HG03060 (cell line): ENCODE measurements around the gene PIP4K2A.

Source experiments
- ATAC-seq: cut with Tn5 transposase; IDR thresholded peaks from one replicate; pipeline ENCODE4 v1.9.1; 2021; ENCODE audit warnings: low read depth, moderate number of reproducible peaks; ENCODE audit not compliant: unreplicated experiment

The PIP4K2A gene

DNA sequence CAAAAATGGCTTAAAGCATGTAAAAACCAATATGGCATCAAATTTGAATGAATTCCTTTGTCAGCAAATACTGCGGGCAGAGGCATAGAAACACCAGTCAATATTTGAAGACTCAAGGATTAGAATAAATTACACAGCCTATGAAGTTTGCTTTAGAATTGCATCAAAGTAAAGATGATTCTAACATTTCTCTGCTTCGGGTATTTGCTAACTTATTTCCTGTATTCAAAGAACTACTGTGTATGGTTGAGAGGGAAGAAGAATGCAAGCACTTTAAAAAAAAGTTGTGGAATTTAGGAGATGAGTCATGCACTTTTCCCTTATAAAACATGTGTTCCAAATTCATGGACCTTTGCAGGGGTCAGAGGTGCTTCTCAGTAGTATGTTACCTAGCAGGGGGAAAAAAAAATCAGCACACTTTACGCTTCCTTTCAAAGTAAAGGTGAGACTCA, 90.1 kb downstream of the PIP4K2A start:
- ATAC-seq, result no peak

DNA sequence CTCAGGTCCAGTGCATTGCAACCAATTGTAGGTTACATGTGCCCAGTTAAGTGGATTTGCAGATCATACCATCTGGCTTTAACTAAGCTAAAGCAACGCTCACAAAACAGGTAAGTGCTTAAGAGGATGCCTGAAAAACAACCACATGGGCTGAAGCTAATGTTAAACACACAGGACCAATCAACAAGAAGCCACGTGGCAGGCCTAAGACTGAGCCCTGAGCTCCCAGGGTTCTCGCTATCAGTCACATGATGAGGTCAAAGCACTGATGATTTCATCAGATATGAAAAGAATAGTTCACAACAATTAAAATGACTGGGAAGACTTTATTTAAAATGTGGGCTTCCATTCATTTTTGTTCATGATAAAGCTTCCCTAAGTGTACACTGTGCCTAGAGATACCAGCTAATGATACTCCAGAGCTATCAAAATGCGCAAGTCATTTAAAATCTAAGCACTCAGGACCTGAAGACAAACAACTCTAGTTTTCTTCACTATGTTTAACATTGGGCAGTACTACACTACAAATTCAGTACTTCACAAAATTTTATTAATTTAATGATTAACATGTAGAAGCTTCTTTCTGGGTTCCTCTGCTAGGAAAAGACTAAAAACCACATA, 90.6 kb downstream of the PIP4K2A start:
- no peak for ATAC-seq

DNA sequence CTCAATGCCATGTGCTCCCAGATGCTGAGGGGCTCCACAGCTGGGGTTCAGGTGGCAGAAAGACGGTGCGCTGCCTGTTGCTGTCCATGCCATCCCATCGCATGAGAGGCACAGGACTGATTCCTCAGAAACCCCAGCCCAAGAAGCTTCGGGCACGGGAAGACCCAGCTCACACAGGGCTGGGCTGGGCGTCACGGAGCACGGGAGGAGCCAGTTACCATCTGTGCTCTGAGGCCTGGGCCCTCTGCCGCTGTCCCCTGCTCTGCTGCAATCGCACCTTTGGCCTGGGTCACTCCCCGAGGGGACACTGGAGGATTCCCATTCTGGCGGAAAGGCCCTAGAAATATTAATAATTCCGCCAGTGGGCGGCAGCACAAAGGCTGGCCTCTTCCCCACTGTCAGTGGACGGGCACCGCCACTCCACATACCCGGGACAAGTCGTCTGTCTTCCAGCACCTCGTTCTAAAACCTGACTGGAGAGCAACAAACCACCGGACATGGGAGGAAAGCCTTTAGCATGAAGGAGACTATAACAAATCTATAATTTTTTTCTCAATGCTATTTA, 92.1 kb downstream of the PIP4K2A start:
- no peak for ATAC-seq

DNA sequence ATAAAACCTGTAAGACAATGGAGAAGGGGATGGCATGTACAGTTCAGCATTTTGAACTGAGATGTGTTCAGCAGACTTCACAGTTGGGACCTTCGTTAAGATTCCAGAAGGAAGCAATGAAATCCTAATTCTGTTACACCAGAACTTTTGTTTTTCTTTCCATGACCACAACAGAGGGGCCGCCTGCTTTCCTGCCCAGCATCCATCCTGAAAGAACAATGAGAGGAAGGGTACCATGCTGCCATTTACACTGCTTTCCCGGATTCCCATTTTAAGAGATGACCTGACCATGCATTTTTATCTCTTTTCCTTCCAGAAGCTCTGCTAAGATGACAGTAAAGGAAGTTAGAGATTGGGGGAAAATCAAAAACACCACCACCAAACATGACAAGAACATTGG, 92.7 kb downstream of the PIP4K2A start:
- no peak for ATAC-seq

DNA sequence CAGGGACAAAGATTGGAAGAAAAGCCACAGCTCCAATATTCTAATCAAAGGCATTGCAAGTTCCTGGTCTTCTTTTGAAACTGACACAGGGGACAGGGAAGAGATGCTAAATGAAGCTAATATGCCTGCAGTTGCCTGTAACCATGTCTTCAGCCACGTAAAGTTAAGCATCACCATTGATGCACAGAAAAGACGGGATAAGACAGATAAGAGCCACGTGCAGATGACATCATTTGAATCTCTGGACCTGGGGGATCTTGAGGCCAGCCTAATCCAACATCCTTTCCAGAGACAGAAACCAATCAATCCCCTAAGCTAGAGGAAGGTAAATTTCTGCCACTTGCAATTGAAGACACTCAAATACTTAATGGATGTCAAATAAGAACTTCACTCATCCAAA, 93.4 kb downstream of the PIP4K2A start:
- ATAC-seq, result no peak

DNA sequence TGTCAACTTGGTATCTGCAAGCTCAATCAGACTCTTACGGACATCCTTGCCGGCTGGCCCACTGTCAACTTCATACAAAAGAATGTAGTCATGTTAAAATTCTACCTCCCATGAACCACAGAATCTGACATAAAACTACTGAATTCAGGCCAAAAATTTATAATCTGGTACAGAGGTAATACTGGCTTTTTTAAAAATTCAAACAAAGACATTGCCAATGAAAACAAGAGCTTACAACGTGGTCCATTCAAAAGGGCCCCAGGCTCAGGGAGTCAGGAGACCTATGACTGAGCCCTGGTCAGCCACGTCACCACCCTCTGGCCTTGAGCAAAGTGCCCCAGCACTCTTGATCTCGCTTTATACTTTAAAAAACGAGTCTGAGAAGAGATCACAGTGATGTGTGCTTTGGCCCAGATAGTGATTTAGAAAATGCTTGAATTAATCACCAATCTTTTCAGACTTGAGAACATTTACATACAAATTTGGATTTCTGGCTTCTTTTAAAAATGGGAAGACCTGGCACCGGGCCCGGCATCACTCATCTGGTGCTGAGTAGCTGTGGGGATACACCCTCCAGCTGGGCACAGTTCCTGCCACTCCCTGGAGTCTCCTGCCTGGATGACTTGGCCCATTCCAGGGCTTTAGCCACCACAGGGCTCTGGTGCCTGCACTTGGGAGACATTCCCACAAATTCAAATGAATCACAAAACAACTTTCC, 94.1 kb downstream of the PIP4K2A start:
- ATAC-seq, result no peak

DNA sequence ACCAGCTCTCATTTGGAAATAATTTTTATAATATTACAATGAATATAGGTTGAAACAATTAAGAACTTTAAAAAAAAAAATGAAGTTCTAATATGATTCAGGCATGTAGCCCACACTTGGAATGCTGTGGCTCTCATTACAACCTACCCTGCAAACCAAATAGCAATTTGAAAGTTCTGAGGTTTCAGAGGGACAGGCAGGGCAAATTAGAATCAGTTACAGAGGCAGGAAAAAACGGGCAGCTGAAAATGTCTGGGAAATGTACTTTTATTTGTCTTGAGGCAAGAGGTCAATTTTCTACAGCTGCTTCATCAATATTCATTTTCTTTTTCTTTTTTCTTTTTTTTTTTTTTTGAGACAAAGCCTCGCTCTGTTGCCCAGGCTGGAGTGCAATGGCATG, 95.3 kb downstream of the PIP4K2A start:
- no peak for ATAC-seq

DNA sequence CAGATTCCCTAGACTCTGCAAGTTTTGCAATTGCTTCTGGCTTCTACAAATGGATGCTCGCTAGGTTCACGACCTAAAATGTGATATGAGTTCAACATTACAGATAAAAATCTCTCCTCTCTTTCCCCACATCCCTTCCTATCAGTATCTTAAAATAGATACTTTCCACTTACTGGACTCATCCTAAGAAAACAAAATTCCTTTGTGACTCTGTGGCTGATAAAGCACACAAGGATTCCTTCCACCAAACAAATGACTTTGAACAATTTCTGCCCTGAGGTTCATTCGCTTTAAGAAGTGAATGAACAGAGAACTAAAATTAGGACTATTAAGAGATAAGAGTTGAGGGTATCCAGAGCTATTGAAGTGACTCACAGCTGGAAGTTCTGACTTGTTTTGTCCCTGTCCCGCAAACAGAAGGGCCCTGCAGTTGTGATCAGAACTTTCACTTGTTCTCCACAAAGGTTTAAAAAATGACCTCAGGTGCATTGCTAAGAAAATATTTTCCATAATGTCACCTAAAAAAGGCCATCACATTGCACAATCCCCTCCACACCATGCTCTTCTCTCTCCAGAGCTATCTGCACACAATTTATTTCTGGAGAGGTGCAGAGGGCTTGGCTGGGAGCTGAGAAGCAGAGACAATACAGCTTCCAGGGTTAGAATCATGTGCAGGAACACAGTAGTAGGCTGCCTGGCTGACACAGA, 96.1 kb downstream of the PIP4K2A start:
- no peak for ATAC-seq

DNA sequence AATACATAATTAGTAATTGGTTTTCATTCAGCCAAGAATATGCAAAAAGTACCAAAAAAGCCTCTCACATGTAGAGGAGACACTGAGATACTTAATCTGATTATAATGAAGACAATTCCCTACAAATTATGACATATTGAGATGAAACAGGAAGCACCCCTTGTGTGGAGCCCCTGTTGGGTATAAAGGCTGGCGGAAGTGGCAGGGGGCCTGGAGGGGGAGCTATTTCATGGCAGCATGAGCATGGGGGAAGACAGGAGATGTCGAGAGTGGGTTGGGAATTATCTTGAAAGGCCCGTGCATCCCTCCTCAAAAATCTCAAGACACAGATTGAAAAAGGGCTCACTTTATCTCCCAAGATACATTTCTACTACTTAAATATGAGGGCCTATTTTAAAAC, 96.9 kb downstream of the PIP4K2A start:
- ATAC-seq, result no peak

DNA sequence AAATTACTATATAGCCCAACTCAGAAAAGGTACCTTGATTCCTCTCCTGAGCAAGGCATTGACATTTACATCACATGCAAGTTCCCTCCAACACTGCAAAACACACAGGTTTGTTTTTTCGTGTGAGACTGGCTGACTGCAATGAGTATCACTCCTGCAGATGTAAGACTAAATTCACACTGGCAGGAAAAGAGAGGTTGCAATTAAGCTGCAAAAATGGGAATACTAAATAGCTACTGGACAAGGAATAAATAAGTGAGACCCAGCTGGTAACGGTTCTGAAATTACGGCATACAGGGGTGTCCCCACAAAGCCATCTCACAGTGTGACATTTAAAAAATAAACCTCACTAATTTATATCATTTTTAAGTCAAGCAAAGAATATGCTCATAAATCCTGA, 97.3 kb downstream of the PIP4K2A start:
- no peak for ATAC-seq

DNA sequence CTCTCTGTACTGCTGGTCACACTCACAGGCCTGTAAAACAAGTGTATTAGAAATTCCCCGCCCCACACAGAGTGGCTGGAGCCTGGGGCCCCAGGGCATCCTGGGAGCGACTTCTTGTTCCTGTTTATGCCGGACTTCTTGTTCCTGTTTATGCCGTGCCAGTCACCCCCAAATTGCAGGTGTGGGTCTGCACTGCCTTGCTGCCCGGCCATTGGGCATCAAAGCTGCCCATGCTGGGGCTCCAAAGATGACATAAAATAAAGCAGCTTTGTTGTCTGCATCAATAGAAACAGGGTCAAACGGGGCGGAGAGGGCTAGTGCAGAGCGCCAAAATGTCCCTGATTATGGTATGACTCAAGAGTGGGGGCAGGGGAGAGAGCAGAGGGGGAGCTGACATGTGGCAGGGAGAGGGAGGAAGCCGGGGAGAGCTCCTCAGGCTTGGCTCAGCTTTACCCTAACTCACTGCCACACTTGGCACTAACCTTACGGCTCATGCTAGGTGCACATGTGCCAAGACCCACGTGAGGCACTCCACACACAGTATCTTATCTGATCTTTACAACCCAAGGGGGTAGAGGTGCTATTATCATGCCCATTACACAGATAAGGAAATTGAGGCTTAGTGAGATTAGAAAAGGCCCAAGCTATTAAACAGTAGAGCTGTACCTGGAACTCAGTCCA, 98.4 kb downstream of the PIP4K2A start:
- ATAC-seq, result peak; percentile 31

DNA sequence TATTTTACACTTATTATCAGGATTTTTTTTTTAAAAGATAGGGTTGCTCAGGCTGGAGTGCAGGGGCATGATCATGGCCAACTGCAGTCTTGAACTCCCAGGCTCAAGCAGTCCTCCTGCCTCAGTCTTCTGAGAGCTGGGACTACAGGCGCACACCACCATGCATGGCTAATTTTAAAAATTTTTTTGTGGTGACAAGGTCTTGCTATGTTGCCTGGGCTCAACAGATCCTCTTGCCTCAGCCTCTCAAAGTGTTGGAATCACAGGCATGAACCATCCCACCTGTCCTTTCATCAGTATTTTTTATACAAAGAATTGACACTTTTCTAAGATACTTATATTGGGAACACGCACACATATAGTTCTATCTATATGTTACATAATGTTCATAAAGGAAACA, 99.3 kb downstream of the PIP4K2A start:
- no peak for ATAC-seq

DNA sequence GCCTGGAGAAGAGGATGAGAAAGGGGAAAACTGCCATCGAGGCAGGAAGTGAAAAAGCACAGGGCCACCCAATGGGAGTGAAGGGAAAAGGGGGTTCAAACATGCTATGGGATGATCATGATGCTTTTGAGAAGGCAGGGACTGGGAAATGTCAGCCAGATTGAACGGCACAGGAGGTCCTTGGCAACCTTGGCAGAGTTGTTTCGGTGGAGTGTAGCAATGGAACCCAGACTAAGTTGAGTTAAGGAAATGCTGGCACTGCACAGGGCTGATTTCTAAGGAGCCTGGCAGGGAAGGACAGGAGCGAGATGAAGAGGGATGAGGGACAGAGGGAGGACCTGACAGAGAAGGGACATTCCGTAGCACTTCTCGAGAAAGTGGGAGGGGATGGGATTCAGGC, 101.4 kb downstream of the PIP4K2A start:
- no peak for ATAC-seq

DNA sequence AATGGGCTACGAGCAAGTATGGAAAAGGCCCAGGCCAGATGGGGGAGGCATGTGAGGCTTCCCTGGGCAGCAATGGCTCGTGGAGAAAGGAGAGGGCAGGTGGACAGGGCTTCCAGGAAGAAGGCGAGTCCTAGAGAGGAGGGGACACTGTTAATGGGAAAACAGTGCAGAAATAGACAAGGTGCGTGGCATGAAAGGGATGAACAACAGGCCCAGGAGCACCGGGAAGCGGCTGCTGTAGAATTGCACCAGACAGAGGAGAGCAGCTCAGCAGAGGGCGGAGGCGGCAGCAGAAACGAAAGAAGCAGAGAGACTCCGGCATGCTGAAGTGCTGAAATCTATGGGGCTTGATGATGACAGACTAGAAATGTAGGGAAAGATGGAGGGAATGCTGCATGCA, 102.1 kb downstream of the PIP4K2A start:
- ATAC-seq, result no peak

DNA sequence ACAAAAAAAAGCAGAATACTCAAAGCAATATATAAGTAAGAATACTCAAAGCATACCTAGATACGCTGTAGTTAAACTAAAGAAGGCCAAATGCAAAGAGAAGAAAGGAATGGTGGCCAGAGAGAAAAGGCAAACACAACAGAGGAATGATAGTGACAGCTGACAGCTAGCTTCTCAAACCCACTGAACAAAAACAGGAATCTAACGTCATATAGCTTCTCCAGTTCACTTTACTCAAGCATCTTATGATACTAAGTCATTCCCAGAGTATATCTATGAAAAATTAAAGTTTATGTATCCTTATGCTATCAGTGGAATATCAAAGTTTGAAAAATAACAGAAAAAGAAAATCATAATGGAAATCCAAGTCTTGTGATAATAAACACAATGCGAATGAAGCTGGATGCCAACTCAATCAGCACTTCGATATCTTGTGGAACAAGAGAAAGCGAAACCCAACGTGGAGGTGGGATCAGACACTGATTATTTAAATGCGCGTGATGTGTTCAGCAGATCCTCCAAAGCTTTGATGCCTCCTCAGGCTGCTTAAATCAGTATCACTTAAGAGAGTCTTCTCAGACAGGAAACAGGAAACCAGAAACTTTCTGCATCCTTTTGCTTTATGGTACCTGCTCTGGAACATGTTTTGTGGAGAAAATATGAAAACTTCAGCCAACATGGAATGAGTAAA, 102.8 kb downstream of the PIP4K2A start:
- peak; percentile 46 for ATAC-seq

DNA sequence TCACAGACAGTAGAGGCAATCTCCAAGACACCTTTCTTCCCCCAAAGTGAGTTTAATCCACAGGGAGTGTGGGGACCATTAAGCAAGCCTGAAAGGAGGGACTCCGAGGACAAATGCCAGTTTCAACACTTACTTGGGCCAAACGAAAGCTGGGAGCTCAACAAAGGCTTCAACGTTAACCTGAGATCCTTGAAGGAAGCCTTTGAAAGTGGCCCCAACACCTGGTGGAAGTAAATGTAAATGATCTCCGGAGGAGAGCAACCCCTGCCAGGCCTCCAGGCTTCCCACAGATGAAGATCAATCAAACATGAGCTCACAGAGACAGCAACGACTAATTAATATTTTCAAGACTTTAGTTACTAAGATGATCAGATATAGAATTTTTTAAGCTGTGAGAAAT, 103.8 kb downstream of the PIP4K2A start:
- no peak for ATAC-seq

DNA sequence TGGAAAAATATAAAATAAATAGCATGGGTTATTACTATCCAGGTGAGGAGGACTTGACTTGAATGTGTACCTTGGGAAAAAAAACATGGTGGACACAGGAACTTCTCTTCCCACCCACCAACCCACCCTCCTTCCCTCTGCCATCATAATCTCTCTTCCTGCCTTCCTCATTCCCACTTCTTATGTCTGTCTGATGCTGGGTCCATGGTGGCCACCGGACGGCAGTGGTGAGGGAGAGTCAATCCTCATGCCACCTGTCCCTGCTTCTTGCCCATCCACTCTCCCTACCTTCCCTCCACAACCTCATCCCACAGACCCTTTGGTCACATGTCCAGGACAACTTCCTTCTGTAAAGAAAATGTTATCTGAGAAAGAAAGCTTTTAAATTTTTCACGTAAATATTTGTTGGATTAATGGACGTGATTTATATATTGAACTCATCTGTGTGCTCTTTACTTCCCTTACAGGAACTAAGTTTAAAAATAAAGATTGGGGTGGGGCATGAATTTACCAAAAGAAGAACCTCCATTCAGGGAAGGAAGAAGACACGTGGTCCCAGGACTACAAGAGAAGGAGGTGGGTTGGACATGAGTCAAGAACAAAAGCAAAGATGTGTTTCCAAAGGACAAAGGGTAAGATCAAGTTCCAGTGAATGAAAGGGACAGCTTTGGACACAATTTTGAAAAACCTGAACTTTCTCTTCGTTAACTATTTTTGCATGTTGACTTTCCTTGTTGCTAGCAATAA, 104.5 kb downstream of the PIP4K2A start:
- ATAC-seq, result no peak

DNA sequence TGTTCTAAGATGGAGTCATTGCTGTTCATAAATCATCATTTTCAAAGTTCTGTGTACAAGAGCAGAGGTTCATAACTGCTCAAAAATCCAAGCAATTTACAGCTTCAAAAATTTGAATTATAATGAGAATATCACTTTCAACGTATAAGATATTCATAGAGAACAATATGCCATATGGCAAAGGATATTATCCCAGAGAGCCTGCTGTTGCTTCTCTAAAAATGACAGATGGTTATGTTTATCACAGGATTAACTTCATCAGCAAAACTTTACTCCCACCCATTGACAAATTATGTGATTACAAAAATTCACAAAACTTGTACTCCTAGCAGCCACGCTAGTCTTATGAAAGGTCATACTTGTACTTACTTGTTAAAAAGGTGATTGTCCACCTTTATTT, 105.1 kb downstream of the PIP4K2A start:
- ATAC-seq, result no peak

DNA sequence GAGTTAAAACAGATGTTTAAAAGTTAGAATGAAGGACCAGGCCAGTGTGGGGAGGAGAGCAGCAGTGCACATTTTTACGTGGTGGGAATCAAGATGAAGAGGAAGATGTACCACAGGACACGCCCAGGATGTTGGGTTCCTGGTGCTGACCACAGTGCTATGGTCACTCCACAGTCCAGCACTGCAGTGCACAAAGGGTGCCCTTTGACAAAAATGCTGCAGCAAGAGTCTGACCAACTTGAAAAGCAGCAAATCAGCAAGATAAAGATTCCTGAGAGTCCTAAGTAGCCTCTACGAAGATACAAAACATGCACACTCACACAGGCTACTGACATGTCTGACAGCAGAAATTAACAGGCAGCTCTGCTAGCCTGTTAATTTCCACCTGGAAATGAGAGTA, 107.1 kb downstream of the PIP4K2A start:
- no peak for ATAC-seq

DNA sequence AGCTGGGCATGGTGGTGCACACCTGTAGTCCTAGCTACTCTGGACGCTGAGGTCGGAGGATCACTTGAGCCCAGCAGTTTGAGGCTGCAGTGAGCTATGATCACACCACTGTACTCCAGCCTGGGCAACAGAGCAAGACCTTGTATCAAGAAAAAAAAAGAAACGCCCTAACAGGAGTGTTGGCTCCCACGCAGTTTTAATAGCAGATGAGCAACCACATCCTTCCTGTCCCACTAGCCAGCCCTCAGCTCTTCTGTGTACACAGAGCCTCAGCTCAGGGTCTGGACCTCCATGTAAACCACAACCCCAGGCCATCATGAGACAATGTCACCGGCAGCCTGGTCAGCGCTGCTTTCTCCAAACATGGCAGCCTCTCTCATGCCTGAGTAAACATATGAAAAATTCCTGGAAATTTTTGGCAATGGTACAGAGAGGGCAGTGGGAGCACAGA, 108.2 kb downstream of the PIP4K2A start:
- ATAC-seq, result peak; percentile 85
